Neuronal stem cell (in vitro differentiated cells): ENCODE data around the gene GPS2.
"Not testable (repeated sequence)": the region's sequence is repeated elsewhere in the genome, so short reads cannot be mapped to it uniquely, and the experiment has no call there.

ENCODE experiments used
- DNase-seq: peaks from one replicate; pipeline ENCODE4 v3.0.0-alpha.2; 2013; ENCODE audit warnings: low spot score
- H2AFZ ChIP-seq: one replicate; pipeline ENCODE4 v1.6.1; 2013; ENCODE audit warnings: mild to moderate bottlenecking, low read length, inconsistent platforms
- H2AK5ac ChIP-seq: 2 replicates; pipeline ENCODE4 v1.6.1; 2013; ENCODE audit warnings: low read depth, mild to moderate bottlenecking, inconsistent platforms, low read length, moderate library complexity, mixed read lengths
- H2BK120ac ChIP-seq: 2 replicates; pipeline ENCODE4 v1.6.1; 2013; ENCODE audit warnings: low read depth, mild to moderate bottlenecking, inconsistent platforms, low read length, moderate library complexity, mixed read lengths
- H2BK12ac ChIP-seq: one replicate; pipeline ENCODE4 v1.6.1; 2013; ENCODE audit warnings: low read length, inconsistent platforms
- H2BK15ac ChIP-seq: 2 replicates; pipeline ENCODE4 v1.6.1; 2013; ENCODE audit warnings: mild to moderate bottlenecking, low read length, inconsistent platforms, mixed read lengths
- H2BK5ac ChIP-seq: one replicate; pipeline ENCODE4 v1.6.1; 2013; ENCODE audit warnings: inconsistent platforms, mild to moderate bottlenecking, low read length, moderate library complexity
- H3K14ac ChIP-seq: one replicate; pipeline ENCODE4 v1.6.1; 2013; ENCODE audit warnings: low read length, inconsistent platforms
- H3K18ac ChIP-seq: 2 replicates; pipeline ENCODE4 v1.6.1; 2013; ENCODE audit warnings: low read length, inconsistent platforms
- H3K23ac ChIP-seq: 2 replicates; pipeline ENCODE4 v1.6.1; 2013; ENCODE audit warnings: low read depth, mild to moderate bottlenecking, mixed read lengths, low read length, inconsistent platforms; ENCODE audit not compliant: poor library complexity
- H3K27ac ChIP-seq: replicated peaks from 3 replicates; pipeline ENCODE4 v1.5.1; 2013; ENCODE audit warnings: low read length, inconsistent platforms
- H3K27me3 ChIP-seq, 3 experiments: 2 replicates each; pipeline ENCODE4 v1.6.1; 2013; ENCODE audit warnings: low read length in 3 of 3, mild to moderate bottlenecking in 2 of 3, inconsistent platforms in 1 of 3, low read depth in 1 of 3, mixed read lengths in 1 of 3, moderate library complexity in 1 of 3; ENCODE audit not compliant: control insufficient read depth in 3 of 3, insufficient read depth in 3 of 3
- H3K36me3 ChIP-seq, 2 donors: replicated peaks in 1 of 2; 2 replicates each; pipeline ENCODE4 v1.6.1; 2013; ENCODE audit warnings: low read length in 2 of 2; ENCODE audit not compliant: control insufficient read depth in 2 of 2, insufficient read depth in 2 of 2
- H3K4ac ChIP-seq: 2 replicates; pipeline ENCODE4 v1.6.1; 2013; ENCODE audit warnings: inconsistent platforms, mild to moderate bottlenecking, low read length, moderate library complexity
- H3K4me1 ChIP-seq, 2 donors: 1 replicate in 1 of 2; 2 replicates in 1 of 2; pipeline ENCODE4 v1.6.1; 2013; ENCODE audit warnings: low read length in 2 of 2, low read depth in 1 of 2; ENCODE audit not compliant: control insufficient read depth in 2 of 2, insufficient read depth in 1 of 2
- H3K4me2 ChIP-seq: one replicate; pipeline ENCODE4 v1.6.1; 2013; ENCODE audit warnings: mild to moderate bottlenecking, low read length, inconsistent platforms; ENCODE audit not compliant: insufficient read depth, poor library complexity, severe bottlenecking
- H3K4me3 ChIP-seq, 2 donors: 2 replicates each; pipeline ENCODE4 v1.5.1; 2013; ENCODE audit warnings: low read length in 2 of 2, mild to moderate bottlenecking in 2 of 2, inconsistent platforms in 1 of 2, moderate library complexity in 1 of 2
- H3K79me1 ChIP-seq: one replicate; pipeline ENCODE4 v1.6.1; 2013; ENCODE audit warnings: low read depth, mild to moderate bottlenecking, inconsistent platforms, low read length, moderate library complexity
- H3K9ac ChIP-seq: one replicate; pipeline ENCODE4 v1.6.1; 2013; ENCODE audit warnings: mild to moderate bottlenecking, low read depth, low read length, inconsistent platforms; ENCODE audit not compliant: poor library complexity
- H3K9me3 ChIP-seq, 2 donors: replicated peaks in 1 of 2; 2 replicates each; pipeline versions ENCODE3 to v1.6.1; 2013; ENCODE audit warnings: low read length in 2 of 2, mild to moderate bottlenecking in 2 of 2, inconsistent platforms in 1 of 2, low read depth in 1 of 2, mixed read lengths in 1 of 2, moderate library complexity in 1 of 2; ENCODE audit not compliant: control insufficient read depth in 2 of 2, insufficient read depth in 1 of 2
- H4K8ac ChIP-seq: one replicate; pipeline ENCODE4 v1.6.1; 2013; ENCODE audit warnings: low read depth, mild to moderate bottlenecking, inconsistent platforms, low read length, moderate library complexity
- H4K91ac ChIP-seq: one replicate; pipeline ENCODE4 v1.6.1; 2013; ENCODE audit warnings: low read length, low read depth, mild to moderate bottlenecking, inconsistent platforms; ENCODE audit not compliant: poor library complexity
- WGBS, 2 donors: extraction: QIAGEN DNeasy Blood & Tissue Kit; methylation state at CpG; one replicate each; pipeline ENCODE4 v1.1.7; 2013; ENCODE audit warnings: missing lambda C conversion rate in 2 of 2, mixed read lengths in 1 of 2; ENCODE audit not compliant: insufficient read length in 2 of 2, insufficient replicate concordance in 1 of 2; ENCODE audit errors: extremely low coverage in 2 of 2; 5-methylcytosine and 5-hydroxymethylcytosine counted together

Gene GPS2

DNA sequence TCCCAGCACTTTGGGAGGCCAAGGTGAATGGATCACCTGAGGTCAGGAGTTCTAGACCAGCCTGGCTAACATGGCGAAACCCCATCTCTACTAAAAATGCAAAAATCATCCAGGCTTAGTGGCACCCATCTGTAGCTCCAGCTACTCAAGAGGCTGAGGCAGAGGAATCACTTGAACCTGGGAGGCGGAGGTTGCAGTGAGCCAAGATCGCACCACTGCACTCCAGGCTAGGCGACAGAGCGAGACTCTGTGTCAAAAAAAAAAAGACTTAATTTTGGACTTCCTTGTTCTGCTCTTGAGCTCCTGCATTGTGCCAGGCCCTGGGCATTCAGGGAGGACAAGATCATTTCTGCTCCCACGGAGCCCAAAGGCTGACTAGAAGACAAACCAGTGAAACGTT lies 22.4 kb upstream of the GPS2 start:
- H3K4me3 ChIP-seq, H3K4me2 ChIP-seq, H2AFZ ChIP-seq, H3K9me3 ChIP-seq, DNase-seq, H2BK5ac ChIP-seq, H3K27ac ChIP-seq, H4K8ac ChIP-seq, H2BK12ac ChIP-seq, H3K27me3 ChIP-seq, H2BK15ac ChIP-seq, H3K18ac ChIP-seq, H3K14ac ChIP-seq, H2AK5ac ChIP-seq, H3K4ac ChIP-seq, H2BK120ac ChIP-seq, H4K91ac ChIP-seq, H3K9ac ChIP-seq, H3K79me1 ChIP-seq, H3K36me3 ChIP-seq, H3K23ac ChIP-seq: not testable (repeated sequence)
- H3K4me1 ChIP-seq, result peaks cover 4 to 12% of the 10 kb centered on the region in 2 donors
- WGBS, 2 donors, result no CpG with 5 or more reads among the region's 7 CpGs

GRCh38 chr17:7336240-7337175 lies 21.3 kb upstream of the GPS2 start, which contains the start of gene ACAP1:
TSS of gene ACAP1 (plus strand) at chr17:7336529. CDS start at chr17:7336735, 206 bp downstream.
- Histone ChIP-seq H2BK12ac (no peak within 1 kb of the TSS), H3K9me3 (no peaks in the 10 kb centered on the region), H2AK5ac (no peak within 1 kb of the TSS), H3K9ac (no peak within 1 kb of the TSS), H3K4me1 (peaks cover 4 to 12% of the 10 kb centered on the region in 2 donors), H3K23ac (no peak within 1 kb of the TSS), H4K91ac (peak within 1 kb of the TSS; percentile 72), H2BK5ac (no peak within 1 kb of the TSS), H3K27ac (no peak within 1 kb of the TSS), H3K4me3 (no peak within 1 kb of the TSS), H3K36me3 (no peaks in the 10 kb centered on the region), H3K18ac (peak within 1 kb of the TSS; percentile 68), H2BK15ac (peak within 1 kb of the TSS; percentile 19), H4K8ac (no peak within 1 kb of the TSS), H3K79me1 (no peaks in the 10 kb centered on the region), H3K14ac (no peak within 1 kb of the TSS), H3K4ac (no peak within 1 kb of the TSS), H3K27me3 (no peaks in the 10 kb centered on the region), H2BK120ac (no peak within 1 kb of the TSS), H3K4me2 (no peak within 1 kb of the TSS), H2AFZ (peak within 1 kb of the TSS; percentile 77)
- DNase-seq, result no peak
- whole genome bisulfite sequencing, 2 donors, result no CpG with 5 or more reads among the region's 17 CpGs

GRCh38 chr17:7335765-7336164 lies 20.6 kb upstream of the GPS2 start:
- H2BK5ac ChIP-seq, H3K4me2 ChIP-seq, H2BK12ac ChIP-seq, H2AK5ac ChIP-seq, H2BK120ac ChIP-seq, DNase-seq, H2BK15ac ChIP-seq, H3K18ac ChIP-seq, H3K14ac ChIP-seq, H3K23ac ChIP-seq, H3K4ac ChIP-seq, H3K27ac ChIP-seq, H3K36me3 ChIP-seq, H3K9me3 ChIP-seq, H4K8ac ChIP-seq, H3K27me3 ChIP-seq, H3K79me1 ChIP-seq, H3K9ac ChIP-seq, H3K4me3 ChIP-seq: not testable (repeated sequence)
- no CpG with 5 or more reads among the region's 13 CpGs for WGBS, 2 donors
- Histone ChIP-seq H4K91ac (peak overlapping the region; percentile 72), H2AFZ (peak overlapping the region; percentile 6), H3K4me1 (peaks cover 6 to 15% of the 10 kb centered on the region in 2 donors)

DNA sequence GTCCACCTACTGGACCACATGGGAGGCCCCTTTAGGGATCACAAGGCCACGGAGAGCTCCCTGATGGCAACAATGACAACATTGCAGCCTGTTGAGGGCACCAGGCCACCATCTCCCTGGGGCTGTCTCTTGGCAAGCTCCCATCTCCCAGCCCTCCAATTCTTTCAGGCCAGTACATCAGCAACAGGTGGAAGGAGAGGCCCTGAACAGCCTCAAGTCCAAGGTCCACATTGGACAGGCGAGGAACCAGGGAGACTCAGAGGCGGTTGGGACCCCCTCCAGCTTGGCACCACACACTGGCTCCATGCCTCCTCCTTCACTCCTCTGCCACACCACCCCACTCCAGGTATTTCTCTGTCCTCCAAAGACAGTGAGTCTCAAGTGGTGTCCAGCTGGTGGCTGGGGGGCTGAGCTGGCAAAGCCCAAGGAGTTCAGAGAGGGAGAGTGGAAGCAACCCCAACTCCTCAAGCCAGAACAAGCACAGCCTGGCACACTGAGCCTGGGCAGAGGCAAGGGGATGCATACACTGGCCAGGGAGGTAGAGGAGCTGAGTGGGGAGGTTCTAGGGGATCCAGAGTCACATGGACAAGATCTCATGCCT lies 19.9 kb upstream of the GPS2 start:
- H3K4me2 ChIP-seq, result no peak overlapping the region
- no peak for DNase-seq
- peak overlapping the region; percentile 6 for H2AFZ ChIP-seq
- no peak overlapping the region for H3K14ac ChIP-seq
- H3K4ac ChIP-seq, result peak overlapping the region; percentile 44
- no peaks in the 10 kb centered on the region for H3K9me3 ChIP-seq
- peak overlapping the region; percentile 60 for H3K9ac ChIP-seq
- no peak overlapping the region for H2BK120ac ChIP-seq
- peak overlapping the region; percentile 19 for H2BK15ac ChIP-seq
- H3K4me1 ChIP-seq, result peaks cover 10 to 20% of the 10 kb centered on the region in 2 donors
- H2BK12ac ChIP-seq, result no peak overlapping the region
- H3K27ac ChIP-seq, result no peak overlapping the region
- H3K79me1 ChIP-seq, result no peaks in the 10 kb centered on the region
- H4K91ac ChIP-seq, result no peak overlapping the region
- no peaks in the 10 kb centered on the region for H3K36me3 ChIP-seq
- no peaks in the 10 kb centered on the region for H3K27me3 ChIP-seq
- no peak overlapping the region for H3K4me3 ChIP-seq
- H2AK5ac ChIP-seq, result peak overlapping the region; percentile 49
- peak overlapping the region; percentile 45 for H3K23ac ChIP-seq
- no peak overlapping the region for H4K8ac ChIP-seq
- H3K18ac ChIP-seq, result peak overlapping the region; percentile 27
- no peak overlapping the region for H2BK5ac ChIP-seq
- WGBS, 2 donors, result no CpG with 5 or more reads among the region's 3 CpGs
